Stimulated activated CD8-positive, alpha-beta memory T cell treated with anti-CD3 and anti-CD28 coated beads, Interleukin-4, amount 100 ng/mL, for 48 hours (primary cell): ENCODE measurements around the gene PTHLH.

Experiments
- DNase-seq: peaks from one replicate; pipeline ENCODE4 v3.0.0-alpha.2; 2020

The PTHLH gene

DNA sequence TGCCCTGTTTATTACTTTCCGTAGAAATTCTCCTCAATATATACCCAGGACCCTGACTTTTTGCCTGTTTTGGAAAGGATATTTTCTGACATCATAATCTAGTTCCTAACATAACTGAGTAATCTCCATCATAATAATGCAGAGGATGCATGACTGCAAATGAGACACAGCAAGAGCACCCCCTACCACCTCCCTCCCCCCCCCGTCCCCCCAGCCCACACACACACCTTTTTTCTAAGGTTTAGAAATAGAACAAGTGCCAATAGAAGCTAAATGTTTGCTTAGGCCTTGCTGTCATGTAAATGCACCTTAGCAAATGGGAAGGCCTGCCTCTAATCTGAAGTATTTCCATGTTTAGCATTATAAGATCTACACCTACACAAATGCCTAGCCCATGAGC, at the start of gene PTHLH:
PTHLH (minus strand) TSS at position 13 of the 400 bp plus-strand sequence. CDS start 3,239 bp downstream, outside the sequence.
- no peak for DNase-seq

GRCh38 chr12:28021704-28022103, 49.2 kb upstream of the PTHLH start:
- no peak for DNase-seq

DNA sequence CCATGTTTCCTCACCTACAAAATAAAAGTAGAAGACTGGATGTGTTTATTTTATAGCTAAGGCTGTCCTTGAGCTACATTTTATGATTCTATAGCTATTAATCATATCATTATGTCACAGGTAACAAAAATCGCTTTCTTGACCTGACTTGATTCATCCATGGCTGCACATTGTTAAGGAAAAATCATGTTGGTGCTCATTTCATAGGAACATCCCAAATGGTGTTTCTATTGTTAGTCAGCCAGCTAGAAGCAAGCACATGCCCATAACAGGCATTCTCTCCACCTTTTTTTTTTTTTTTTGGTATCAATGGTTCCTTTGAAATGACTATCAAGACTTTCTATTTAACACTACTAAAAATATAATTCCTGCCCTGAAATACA, 45.3 kb upstream of the PTHLH start:
- no peak for DNase-seq

GRCh38 chr12:28017126-28017872, 44.8 kb upstream of the PTHLH start:
- no peak for DNase-seq

DNA sequence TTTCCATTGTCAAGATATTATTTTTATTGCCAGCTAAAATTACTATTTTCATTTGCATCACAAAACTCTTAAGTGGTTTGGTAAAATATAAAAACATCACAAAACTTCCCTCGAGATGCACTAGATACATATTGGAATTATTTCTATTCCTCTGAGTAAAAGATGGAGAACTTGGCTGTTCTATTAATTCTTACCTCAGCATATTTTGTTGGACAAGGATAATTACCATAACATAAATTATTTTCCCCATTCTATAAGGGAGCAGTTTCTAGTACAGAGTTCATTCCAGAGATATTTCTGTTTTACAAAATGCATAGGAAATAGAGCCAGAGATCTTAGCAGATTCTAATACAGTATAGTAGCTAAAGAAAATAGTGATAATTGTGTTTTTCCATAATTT, 42.6 kb upstream of the PTHLH start:
- DNase-seq: no peak

GRCh38 chr12:28014196-28014595, 41.7 kb upstream of the PTHLH start:
- DNase-seq: no peak

DNA sequence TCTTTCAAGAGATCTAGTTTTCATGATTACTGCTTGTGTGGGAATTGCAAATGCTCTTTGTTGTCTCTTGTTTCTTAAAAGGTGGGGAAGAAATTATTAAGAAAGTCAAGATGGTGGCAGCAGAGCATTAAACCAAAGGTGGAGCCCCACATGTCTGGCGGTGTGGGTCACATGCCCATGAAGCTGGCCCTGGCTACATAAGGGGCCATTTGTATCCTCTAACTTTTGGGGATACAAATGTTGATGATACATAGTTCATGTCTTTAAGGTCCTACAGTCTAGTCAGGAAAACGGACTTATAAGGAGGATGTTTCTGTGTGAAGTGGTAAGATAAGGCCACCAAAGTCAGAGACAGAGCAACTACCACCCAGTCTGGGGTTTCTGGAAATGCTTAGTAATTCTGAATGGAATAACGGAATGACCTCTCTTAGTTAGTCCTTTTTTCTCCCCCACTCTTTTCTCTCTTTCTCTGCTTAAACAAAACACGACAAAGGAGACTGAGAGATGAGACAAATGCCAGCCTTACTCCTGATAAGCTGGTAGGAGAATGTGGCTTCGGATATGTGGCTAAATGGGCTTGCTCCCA, 39.9 kb upstream of the PTHLH start:
- DNase-seq: no peak

- DNase-seq: no peak
Measured at GRCh38 chr12:28010036-28010435, 37.5 kb upstream of the PTHLH start.

GRCh38 chr12:27999970-28000369, 27.4 kb upstream of the PTHLH start:
- no peak for DNase-seq

GRCh38 chr12:27999521-27999920, 27.0 kb upstream of the PTHLH start:
- DNase-seq: no peak

DNA sequence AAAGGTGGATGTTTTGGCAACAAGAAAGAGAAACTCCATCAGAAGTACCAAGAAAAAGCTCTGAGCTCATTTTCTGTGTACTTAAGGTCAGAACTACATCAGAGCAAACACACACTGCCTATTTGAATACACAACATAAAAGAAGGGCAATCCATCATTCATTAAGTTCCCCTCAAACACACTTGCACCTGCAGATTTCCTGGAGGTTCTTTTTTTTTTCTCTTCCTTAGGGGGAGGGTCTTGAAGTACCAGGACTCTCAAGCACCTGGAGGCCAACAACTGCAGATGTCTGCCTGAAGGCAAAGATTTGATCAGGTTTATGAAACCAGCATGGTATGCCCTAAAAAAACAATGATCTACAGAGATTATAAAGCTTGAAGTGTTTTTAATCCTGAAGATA, 26.1 kb upstream of the PTHLH start:
- no peak for DNase-seq

GRCh38 chr12:27998170-27998569, 25.6 kb upstream of the PTHLH start:
- DNase-seq: no peak

GRCh38 chr12:27996761-27997160, 24.2 kb upstream of the PTHLH start:
- no peak for DNase-seq

DNA sequence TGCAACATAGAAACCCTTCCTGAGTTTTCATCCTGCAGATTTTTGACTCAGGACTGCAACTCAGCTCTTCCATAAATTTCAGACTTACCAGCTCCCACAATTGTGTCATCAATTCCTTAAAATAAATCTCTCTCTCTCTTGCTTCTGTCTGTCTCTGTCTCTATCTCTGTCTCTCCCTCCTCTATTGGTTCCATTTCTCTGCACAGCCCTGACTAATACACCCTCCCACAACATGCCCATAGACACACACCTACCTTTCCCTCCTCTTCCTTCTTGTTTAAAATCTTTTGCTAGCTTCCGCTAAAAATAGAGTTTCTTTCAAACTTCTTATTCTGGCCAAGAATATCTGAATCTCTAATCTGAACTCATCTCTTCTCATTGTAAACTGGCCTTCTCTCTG, 22.9 kb upstream of the PTHLH start:
- DNase-seq: no peak

DNA sequence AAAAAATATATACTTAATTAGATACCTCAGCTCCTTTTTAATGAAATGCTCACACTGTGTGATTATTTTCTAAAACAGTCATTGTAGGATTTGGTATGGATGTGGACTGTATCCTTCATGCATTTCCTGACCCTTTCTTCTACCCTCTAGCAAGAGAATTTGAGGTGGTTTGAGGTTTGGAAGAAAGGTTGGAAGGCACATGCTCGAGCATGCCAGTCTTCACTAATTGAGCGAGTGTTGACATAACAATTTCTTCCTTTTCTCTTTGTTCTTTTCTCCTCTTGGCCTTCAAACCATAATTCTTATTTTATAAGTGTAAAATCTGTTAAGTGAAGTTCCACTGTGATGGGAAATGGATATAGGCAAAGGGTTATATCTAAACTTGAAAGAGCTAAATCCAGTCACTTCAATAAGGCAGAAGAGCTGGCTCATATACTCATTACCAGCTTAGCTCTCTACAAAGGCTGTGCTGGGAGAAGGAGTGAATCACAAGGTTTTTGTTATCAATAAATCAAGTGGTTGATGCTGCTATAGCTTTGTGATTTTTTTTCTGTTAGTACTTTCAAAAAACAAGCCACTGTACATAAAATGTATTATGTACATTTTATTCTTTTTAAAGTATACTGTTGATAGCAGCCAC, 16.2 kb upstream of the PTHLH start:
- DNase-seq: no peak

DNA sequence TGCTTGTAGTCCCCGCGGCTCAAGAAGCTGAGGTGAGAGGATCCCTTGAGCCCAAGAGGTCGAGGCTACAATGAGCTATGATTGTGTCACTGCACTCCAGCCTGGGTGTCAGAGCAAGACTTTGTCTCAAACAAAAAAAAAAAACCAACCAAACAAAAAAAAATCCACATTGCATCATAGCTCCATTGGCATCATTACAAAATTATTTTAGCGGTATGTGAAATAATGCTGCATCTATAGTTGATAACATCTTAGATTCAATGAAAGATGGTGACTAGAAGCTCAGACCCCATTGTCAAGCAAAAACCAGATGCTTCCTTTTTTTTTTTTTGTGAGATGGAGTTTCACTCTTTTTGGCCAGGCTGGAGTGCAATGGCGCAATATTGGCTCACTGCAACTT, 14.8 kb upstream of the PTHLH start:
- DNase-seq: no peak

DNA sequence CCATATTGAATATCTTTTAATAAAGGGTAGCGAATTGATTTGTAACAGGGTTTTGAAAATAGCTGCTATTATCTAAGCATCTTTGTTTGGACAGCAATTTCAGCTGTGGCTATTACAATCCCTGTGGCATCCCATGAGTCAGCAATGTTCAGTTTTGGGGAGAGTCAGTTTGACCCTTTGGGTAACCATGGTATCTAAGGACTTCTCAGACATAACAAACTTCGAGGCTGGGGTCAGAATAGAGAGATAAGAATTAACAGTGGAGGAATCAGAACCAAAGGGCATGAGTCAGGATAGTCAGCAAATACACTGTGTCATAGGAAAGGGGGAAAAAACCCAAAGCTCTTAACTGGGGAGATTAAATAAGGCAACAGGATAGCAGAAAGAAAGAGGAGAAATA, 11.7 kb upstream of the PTHLH start:
- DNase-seq: no peak

DNA sequence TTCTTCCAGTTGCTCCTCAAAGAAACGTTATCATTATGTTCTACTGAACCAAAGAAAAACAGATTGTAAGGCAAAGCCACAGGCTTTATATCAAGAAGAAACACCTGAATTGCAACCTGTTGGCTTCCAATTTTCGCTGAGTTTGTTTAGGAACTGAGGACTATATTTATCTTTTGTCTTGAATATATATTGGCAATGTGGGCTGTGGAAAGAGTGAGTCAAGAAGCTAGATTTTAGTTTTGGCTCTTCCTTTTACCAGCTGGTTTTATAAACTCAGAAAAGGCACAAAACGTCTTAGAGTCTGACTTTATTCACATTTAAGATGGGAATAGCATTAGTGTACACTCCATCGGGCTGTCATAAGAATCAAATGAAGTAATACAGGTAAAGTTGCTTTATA, 10.4 kb upstream of the PTHLH start:
- DNase-seq: no peak

DNA sequence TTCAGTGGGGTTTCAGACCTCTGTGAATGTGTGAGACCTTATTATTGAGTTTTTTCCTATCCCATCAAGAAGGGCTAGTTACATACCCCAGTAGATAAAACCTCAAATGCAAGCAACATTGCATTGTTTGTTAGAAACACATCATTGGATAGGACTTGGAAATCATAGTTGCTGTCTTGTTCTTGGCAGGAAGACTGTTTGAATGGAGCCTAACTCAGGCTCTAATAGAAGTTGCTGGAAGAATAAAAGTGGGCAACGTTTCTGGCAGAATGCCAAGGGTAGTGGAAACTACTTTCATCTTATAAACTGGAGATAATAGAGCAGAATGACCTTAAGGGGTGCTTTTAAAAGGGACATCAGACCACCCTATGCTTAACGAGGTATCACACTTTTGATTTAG, 9.9 kb upstream of the PTHLH start:
- no peak for DNase-seq

DNA sequence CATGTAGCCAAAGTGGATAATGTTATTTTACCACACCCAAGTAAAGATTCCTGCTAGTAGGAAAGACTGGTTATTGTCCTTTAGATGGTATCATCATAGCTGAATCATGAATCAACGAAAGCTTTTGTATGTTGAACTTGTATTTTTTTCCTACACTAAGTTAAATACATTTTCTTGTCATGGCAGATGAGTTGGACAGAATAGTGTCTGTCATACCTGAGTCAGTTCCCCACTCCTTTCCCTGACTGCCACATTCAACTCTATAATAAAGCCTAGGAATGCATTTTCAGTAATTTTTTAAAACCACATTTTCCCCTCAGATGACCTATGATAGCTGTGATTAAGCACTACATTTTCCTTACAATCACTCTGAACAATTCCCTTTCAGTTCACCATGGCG, 9.3 kb upstream of the PTHLH start:
- DNase-seq: no peak

DNA sequence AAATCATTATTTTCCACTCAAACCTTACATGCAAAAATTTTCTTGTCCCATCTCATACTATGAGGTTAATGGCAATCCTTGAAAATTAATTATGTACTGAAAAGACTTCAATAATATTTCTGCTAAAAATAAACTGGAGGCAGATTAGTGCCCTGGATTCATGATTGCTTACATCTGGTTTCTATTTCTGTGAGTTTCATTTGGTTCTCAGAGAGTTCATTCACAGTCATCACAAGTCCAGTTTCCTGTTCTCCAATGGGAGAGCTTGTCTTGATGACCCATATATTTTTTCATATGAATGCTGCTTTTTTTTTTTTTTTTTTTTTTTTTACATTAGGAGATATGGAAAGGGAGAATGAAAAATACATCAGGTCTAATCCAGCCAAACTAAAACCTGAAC, 6.6 kb upstream of the PTHLH start:
- DNase-seq: no peak

GRCh38 chr12:27975222-27976136, 2.9 kb upstream of the PTHLH start:
- peak; percentile 37 for DNase-seq

DNA sequence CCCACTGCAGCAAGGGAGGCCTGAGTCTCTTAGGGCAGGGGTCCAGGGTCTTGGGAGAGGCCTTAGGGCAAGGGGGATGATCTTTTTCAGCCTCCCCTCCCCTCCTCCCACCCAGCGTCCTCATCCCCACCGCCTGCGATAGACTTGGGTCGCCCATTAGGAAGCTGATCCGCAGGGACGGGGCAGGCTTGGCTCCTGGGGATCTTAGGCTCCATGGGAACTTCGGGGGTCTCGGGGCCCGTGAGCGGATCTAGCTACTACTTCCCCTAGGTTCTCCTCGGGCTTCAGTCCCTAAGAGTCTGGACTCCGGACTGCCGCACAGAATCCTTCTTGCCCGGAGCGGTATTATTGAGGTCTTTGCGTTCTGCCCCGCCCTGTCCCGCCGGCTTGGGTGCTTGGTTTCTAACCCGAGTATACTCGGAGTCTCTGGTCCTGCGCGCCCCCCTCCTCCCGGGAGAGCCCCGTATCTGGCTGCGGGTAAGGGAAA, 2.2 kb upstream of the PTHLH start:
- DNase-seq: no peak
